GM21825 (cell line): Measurements from ENCODE around the gene AK2.
"Not testable (repeated sequence)": the region's sequence is repeated elsewhere in the genome, so short reads cannot be mapped to it uniquely, and the experiment has no call there.

Source experiments
- ATAC-seq: cut with Tn5 transposase; IDR thresholded peaks from one replicate; pipeline ENCODE4 v1.9.1; 2021; ENCODE audit warnings: mild to moderate bottlenecking, moderate library complexity; ENCODE audit not compliant: unreplicated experiment

Gene AK2

GRCh38 chr1:33001282-33001681, 35.4 kb downstream of the AK2 start:
- no peak for ATAC-seq

- no peak for ATAC-seq
Observed at GRCh38 chr1:33000427-33001026, 36.2 kb downstream of the AK2 start.

- ATAC-seq: no peak
Observed at GRCh38 chr1:32998997-32999396, 37.7 kb downstream of the AK2 start.

- ATAC-seq: no peak
Observed at GRCh38 chr1:32998064-32998463, 38.6 kb downstream of the AK2 start.

GRCh38 chr1:32997381-32997891, 39.2 kb downstream of the AK2 start:
- ATAC-seq: no peak

- not testable (repeated sequence) for ATAC-seq
Observed at GRCh38 chr1:32993324-32993636, 43.4 kb downstream of the AK2 start.

- peak; percentile 85 for ATAC-seq
Observed at GRCh38 chr1:32992489-32993323, 44.0 kb downstream of the AK2 start.

- ATAC-seq: peak; percentile 27
Observed at GRCh38 chr1:32991819-32992488, 44.7 kb downstream of the AK2 start.

- no peak for ATAC-seq
Observed at GRCh38 chr1:32991386-32991785, 45.3 kb downstream of the AK2 start.

- no peak for ATAC-seq
Observed at GRCh38 chr1:32990887-32991286, 45.8 kb downstream of the AK2 start.

- ATAC-seq: no peak
Observed at GRCh38 chr1:32989160-32990050, 47.3 kb downstream of the AK2 start.

- ATAC-seq: no peak
Observed at GRCh38 chr1:32988665-32989064, 48.0 kb downstream of the AK2 start.

GRCh38 chr1:32985226-32985625, 51.5 kb downstream of the AK2 start:
- no peak for ATAC-seq

GRCh38 chr1:32984455-32985171, 52.1 kb downstream of the AK2 start:
- no peak for ATAC-seq

- no peak for ATAC-seq
Observed at GRCh38 chr1:32984090-32984454, 52.6 kb downstream of the AK2 start.

GRCh38 chr1:32983020-32983419, 53.7 kb downstream of the AK2 start:
- ATAC-seq: no peak

- ATAC-seq: peak; percentile 89
Observed at GRCh38 chr1:32981003-32981901, 55.4 kb downstream of the AK2 start.

GRCh38 chr1:32980080-32980479, 56.6 kb downstream of the AK2 start:
- no peak for ATAC-seq

- ATAC-seq: no peak
Observed at GRCh38 chr1:32978854-32979253, 57.8 kb downstream of the AK2 start.
